NCI-H82 treated with DMSO at 0.1 percent for 48 hours (cell line): Measurements from ENCODE around the gene STK39.

Experiments
- DNase-seq: peaks from one replicate; lab custom pipeline; 2025; ENCODE audit not compliant: unreplicated experiment; lab: John Stamatoyannopoulos, UW

Gene STK39

GRCh38 chr2:168244318-168244717, 3.1 kb downstream of the STK39 start:
- no peak for DNase-seq

- DNase-seq = no peak
Measured at GRCh38 chr2:168243061-168243460, 4.3 kb downstream of the STK39 start.

GRCh38 chr2:168241746-168242145, 5.6 kb downstream of the STK39 start:
- no peak for DNase-seq

- no peak for DNase-seq
Measured at GRCh38 chr2:168241208-168241607, 6.2 kb downstream of the STK39 start.

GRCh38 chr2:168239281-168239680, 8.1 kb downstream of the STK39 start:
- peak; percentile 90 for DNase-seq

GRCh38 chr2:168237741-168238140, 9.7 kb downstream of the STK39 start:
- no peak for DNase-seq

GRCh38 chr2:168234407-168235085, 12.8 kb downstream of the STK39 start:
- DNase-seq = no peak

GRCh38 chr2:168233726-168234406, 13.5 kb downstream of the STK39 start:
- no peak for DNase-seq

- DNase-seq = no peak
Measured at GRCh38 chr2:168233166-168233565, 14.2 kb downstream of the STK39 start.

- no peak for DNase-seq
Measured at GRCh38 chr2:168231609-168232241, 15.7 kb downstream of the STK39 start.

- DNase-seq = no peak
Measured at GRCh38 chr2:168230389-168230788, 17.0 kb downstream of the STK39 start.

- DNase-seq = peak; percentile 21
Measured at GRCh38 chr2:168224346-168224745, 23.0 kb downstream of the STK39 start.

GRCh38 chr2:168222088-168222487, 25.3 kb downstream of the STK39 start:
- no peak for DNase-seq

- DNase-seq = no peak
Measured at GRCh38 chr2:168220965-168221819, 26.2 kb downstream of the STK39 start.

GRCh38 chr2:168217920-168218319, 29.5 kb downstream of the STK39 start:
- no peak for DNase-seq

GRCh38 chr2:168216351-168217005, 30.9 kb downstream of the STK39 start:
- no peak for DNase-seq

GRCh38 chr2:168215813-168216212, 31.6 kb downstream of the STK39 start:
- no peak for DNase-seq

GRCh38 chr2:168212866-168213265, 34.5 kb downstream of the STK39 start:
- no peak for DNase-seq

GRCh38 chr2:168212167-168212566, 35.2 kb downstream of the STK39 start:
- no peak for DNase-seq

GRCh38 chr2:168211664-168212163, 35.7 kb downstream of the STK39 start:
- no peak for DNase-seq
